Lung (tissue), 12 donors: ENCODE data around the gene TUBA8. TPM values are rescaled to one million over a fixed set of nuclear protein-coding genes. Genes with fewer than 3 reads are reported as not detected.

ENCODE experiments used
- ATAC-seq: fragments of 200-7000 bp; cut with Tn5 transposase; one replicate; pipeline ENCODE4 v1.9.1; 2020; ENCODE audit warnings: moderate number of reproducible peaks; ENCODE audit not compliant: insufficient read depth, low FRiP score
- DNase-seq, 3 donors: peaks; one replicate each; pipeline ENCODE4 v3.0.0-alpha.2; 2013 to 2017
- H3K27ac ChIP-seq, 2 donors: one replicate each; pipeline ENCODE4 v1.5.1; 2013; ENCODE audit warnings: mild to moderate bottlenecking in 2 of 2, moderate library complexity in 2 of 2, control low read depth in 1 of 2, inconsistent platforms in 1 of 2, low read depth in 1 of 2, low read length in 1 of 2
- H3K27me3 ChIP-seq, 3 donors: one replicate each; pipeline ENCODE4 v1.5.1; 2013; ENCODE audit warnings: low read length in 2 of 3; ENCODE audit not compliant: control insufficient read depth in 3 of 3, insufficient read depth in 3 of 3
- H3K36me3 ChIP-seq, 4 donors: one replicate each; pipeline ENCODE4 v1.5.1; 2013; ENCODE audit warnings: low read length in 4 of 4, mild to moderate bottlenecking in 1 of 4, moderate library complexity in 1 of 4; ENCODE audit not compliant: control insufficient read depth in 4 of 4, insufficient read depth in 4 of 4
- H3K4me1 ChIP-seq, 5 donors: one replicate each; pipeline ENCODE4 v1.5.1; 2013; ENCODE audit warnings: low read length in 5 of 5, mild to moderate bottlenecking in 2 of 5, moderate library complexity in 1 of 5; ENCODE audit not compliant: control insufficient read depth in 5 of 5, insufficient read depth in 5 of 5
- H3K4me3 ChIP-seq: one replicate; pipeline ENCODE4 v1.5.1; 2013; ENCODE audit warnings: mild to moderate bottlenecking, control low read depth, moderate library complexity
- H3K9ac ChIP-seq, 2 donors: one replicate each; pipeline ENCODE4 v1.5.1; 2013; ENCODE audit warnings: low read length in 2 of 2, control low read depth in 1 of 2; ENCODE audit not compliant: insufficient read depth in 1 of 2
- H3K9me3 ChIP-seq, 4 donors: one replicate each; pipeline ENCODE4 v1.5.1; 2013; ENCODE audit warnings: low read length in 3 of 4, mild to moderate bottlenecking in 1 of 4, moderate library complexity in 1 of 4; ENCODE audit not compliant: control insufficient read depth in 4 of 4, insufficient read depth in 3 of 4
- CTCF ChIP-seq: IDR thresholded peaks from 2 replicates; pipeline ENCODE4 v1.5.1; 2012; ENCODE audit warnings: mild to moderate bottlenecking; ENCODE audit errors: control extremely low read depth, extremely low read depth
- WGBS, 2 donors: extraction: QIAGEN DNeasy Blood & Tissue Kit; methylation state at CpG; one replicate each; pipeline ENCODE4 v1.1.7; 2013; 5-methylcytosine and 5-hydroxymethylcytosine counted together
- polyA plus RNA-seq, 2 donors: library from polyadenylated mRNA; stranded (reverse); fragments of 200-250 nt; gene quantifications; one replicate each; pipeline ENCODE4 v1.2.1, GENCODE V29; 2013
- total RNA-seq, 2 donors: library from RNA; depleted of rRNA in 1 of 2; stranded (reverse); fragments of >200 nt in 1 of 2; gene quantifications; one replicate each; pipeline ENCODE4 v1.2.1, GENCODE V29; 2014 to 2021
- donor health status: control.
- donor health status: control.
- donor health status: Bipolar disorder and iron deficiency.
- donor health status: healthy.
- donor health status: DM: yes; HTN: yes; CAD: no.

TUBA8 gene
- total and polyA plus RNA-seq, 4 donors: 0.17 to 2.1 (median 1.5) TPM

GRCh38 chr22:18095101-18095805, 15.4 kb upstream of the TUBA8 start:
- no peak for TF ChIP-seq CTCF
- Histone ChIP-seq H3K9me3 (no peaks in the 10 kb centered on the region), H3K4me1 (no peaks in the 10 kb centered on the region), H3K9ac (no peak overlapping the region), H3K27me3 (no peaks in the 10 kb centered on the region), H3K27ac (no peak overlapping the region), H3K36me3 (peaks cover 0 to 2% (median 0%) of the 10 kb centered on the region in 4 donors), H3K4me3 (no peak overlapping the region)
- DNase-seq (no peak), ATAC-seq (no peak)
- WGBS, 2 donors: 86 to 91% methylated on average over 8 of the region's 8 CpGs

- 62 to 75% methylated on average over 3 of the region's 3 CpGs for WGBS, 2 donors
- DNase-seq (no peak), ATAC-seq (no peak)
These were observed 13.8 kb upstream of the TUBA8 start for GRCh38 chr22:18096823-18097222.

GRCh38 chr22:18100781-18101180, 9.8 kb upstream of the TUBA8 start:
- TF ChIP-seq CTCF: no peak
- DNase-seq: no peak
- no peak for ATAC-seq
- Histone ChIP-seq H3K4me1 (no peaks in the 10 kb centered on the region), H3K36me3 (peaks cover 0 to 11% (median 0%) of the 10 kb centered on the region in 4 donors), H3K9me3 (peaks cover 0 to under 1% (median 0%) of the 10 kb centered on the region in 4 donors), H3K27ac (no peak overlapping the region), H3K27me3 (no peaks in the 10 kb centered on the region), H3K4me3 (no peak overlapping the region), H3K9ac (no peak overlapping the region)
- 96 to 97% methylated on average over 3 of the region's 3 CpGs for WGBS, 2 donors

More at GRCh38 chr22:18096823-18097222, 13.8 kb upstream of the TUBA8 start:
- no peak overlapping the region for H3K27ac ChIP-seq
- no peaks in the 10 kb centered on the region for H3K9me3 ChIP-seq
- TF ChIP-seq CTCF: no peak
- no peak overlapping the region for H3K4me3 ChIP-seq
- H3K9ac ChIP-seq: no peak overlapping the region
- peaks cover 0 to 6% (median 1%) of the 10 kb centered on the region in 4 donors for H3K36me3 ChIP-seq
- H3K27me3 ChIP-seq: no peaks in the 10 kb centered on the region
- H3K4me1 ChIP-seq: no peaks in the 10 kb centered on the region
